GM19452 (cell line): ENCODE measurements around the gene CEP72.
A peak's percentile ranks its signal among the peaks of the same experiment; 100 is the strongest.
"Not testable (repeated sequence)": the region's sequence is repeated elsewhere in the genome, so short reads cannot be mapped to it uniquely, and the experiment has no call there.

Experiments
- ATAC-seq: cut with Tn5 transposase; IDR thresholded peaks from one replicate; pipeline ENCODE4 v1.9.1; 2021; ENCODE audit not compliant: unreplicated experiment

The CEP72 gene

DNA sequence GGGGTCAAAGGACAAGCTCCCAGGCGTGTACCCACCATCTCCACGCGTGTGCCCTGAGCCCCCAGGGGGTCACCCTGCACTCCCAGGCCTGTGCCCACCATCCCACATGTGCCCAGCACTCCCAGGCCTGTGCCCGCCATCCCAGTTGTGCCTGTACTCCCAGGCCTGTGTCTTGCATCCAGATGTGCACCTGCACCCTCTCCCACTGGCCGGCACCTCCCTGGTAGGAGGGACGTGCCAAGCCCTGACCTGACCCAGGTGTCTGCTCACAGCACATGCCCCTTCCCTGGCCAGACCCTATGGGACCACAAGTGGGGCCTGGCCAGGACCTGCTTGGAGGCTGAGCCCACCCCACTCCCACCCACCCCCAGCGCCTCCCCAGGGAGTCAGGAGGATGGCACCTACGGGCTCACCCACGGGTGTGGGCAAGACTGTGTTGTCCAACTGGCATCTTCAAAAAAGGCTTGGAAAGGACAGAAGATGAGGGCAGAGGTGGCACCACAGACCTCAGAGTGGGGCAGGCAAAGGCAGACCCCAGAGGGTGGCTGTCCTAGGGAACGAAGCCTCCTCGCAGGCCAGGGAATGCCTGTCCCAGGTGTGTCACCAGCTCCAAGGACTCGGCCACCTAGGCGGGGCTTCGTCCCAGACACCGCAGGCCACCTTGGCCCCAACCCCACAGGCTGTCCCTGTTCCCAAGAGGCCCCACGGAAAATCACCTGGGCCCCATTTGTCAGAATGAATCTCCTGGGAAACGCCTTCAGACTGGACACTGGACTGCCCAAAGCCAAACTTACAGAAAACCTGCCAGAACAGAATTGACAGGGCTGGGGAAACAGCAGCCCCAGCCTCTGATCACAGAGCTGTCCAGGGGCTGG, 69.4 kb downstream of the CEP72 start:
- not testable (repeated sequence) for ATAC-seq

DNA sequence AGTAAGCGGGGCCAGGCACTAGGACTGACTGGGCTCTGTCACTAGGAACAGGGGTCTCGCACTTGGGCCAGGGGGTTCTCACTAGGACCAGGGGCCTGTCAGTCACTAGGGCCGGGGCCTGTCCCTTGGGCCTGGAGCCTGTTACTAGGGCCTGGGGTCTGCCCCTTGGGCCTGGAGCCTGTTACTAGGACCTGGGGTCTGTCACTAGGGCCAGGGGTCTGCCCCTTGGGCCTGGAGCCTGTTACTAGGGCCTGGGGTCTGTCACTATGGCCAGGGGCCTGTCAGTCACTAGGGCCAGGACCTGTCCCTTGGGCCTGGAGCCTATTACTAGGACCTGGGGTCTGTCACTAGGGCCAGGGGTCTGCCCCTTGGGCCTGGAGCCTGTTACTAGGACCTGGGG, 70.1 kb downstream of the CEP72 start:
- ATAC-seq: not testable (repeated sequence)

DNA sequence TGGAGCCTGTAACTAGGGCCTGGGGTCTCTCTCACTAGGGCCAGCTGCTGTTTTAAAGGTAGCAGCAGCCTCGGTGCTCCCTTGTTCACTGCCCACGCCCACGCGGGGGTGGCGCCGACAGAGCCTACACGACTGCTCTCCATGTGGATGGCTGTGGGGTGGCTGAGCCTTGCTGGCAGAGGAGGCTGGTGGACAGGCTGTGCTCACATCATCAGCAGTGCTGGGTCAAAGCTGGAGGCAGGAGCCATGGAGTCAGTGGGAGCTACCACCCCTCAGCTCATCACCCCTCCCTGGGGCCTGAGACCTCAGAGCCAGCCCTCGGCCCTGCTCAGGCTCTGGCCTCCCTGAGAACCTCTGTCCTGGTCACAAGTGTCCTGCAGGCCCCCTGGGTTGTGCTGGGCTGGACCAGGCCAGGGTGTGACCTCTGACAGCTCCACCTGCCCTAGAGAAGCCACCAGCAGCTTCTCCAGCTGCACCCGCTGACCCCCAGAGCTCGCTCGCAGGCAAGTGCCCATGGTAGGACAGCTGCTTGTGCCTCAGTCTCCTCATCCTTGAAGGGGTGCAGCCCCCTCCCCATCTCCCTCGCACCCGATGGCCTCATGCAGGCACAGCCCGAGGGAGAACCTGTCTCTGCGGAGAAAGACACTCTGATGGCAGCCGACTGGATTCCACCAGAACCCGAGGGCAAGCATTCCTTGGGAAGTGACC, 70.7 kb downstream of the CEP72 start:
- ATAC-seq: not testable (repeated sequence)

DNA sequence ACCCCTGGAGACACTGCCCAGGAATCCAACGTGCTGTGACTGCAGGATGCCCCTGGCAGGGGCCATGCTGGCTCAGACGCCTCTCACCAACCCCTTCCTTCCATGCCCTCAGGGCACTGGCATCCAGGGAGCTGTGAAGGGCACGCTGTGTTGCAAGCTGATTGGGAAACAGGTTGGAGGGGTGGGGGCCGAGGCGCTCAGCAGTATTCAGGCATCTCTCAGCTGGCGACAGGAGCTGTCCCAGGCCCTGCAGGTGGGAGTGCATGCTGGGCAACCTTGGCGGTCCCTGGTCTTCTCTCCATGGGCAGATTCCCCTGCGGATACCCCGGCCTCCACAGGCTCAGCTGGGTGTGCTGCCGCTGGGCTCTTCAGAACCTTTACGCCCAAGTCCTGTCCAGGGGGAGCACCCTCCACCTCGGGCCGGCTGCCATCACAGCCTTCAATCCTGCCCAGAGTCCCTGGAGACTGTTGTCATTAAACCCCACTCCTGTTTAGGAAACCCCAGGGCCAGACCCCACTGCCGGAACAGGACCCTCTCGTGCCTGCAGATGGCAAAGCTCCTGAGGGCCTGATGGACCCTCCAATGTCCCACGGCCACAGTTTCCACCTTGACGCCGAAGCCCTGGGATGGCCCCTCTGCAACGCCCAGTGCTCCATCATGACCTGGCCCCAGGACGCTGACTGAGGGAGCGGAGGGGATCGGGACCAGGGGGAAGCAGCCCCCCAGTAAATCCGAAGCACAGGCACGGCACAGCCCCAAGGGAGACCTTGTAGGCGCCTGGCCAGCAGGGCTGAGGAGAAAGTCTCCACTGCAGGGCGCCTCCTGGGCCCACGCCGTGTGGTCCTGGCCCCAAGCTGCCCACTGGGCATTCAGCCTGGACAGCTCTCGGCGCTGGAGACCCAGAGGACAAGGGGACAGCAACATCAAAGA, 71.7 kb downstream of the CEP72 start:
- ATAC-seq: no peak

DNA sequence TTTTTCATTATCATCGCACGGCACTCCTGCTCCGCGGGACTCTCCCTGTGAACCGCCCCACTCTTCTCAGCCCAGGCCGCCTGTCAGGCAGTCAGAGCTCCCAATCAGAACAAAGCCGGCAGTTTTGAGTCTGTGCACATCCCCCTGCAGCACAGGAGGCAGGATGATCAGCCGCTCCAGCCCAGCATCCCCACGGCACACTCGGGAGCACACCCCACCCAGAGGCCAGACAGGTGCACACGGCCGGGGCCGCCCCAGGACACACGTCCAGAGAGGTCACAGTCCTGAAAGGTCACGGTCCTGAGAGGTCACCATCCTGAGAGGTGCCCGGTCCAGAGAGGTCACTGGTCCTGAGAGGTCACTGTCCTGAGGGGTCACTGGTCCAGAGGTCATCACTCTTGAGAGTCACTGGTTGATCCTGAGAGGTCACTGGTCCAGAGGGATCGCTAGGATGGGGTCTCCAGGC, 72.6 kb downstream of the CEP72 start:
- ATAC-seq: no peak

DNA sequence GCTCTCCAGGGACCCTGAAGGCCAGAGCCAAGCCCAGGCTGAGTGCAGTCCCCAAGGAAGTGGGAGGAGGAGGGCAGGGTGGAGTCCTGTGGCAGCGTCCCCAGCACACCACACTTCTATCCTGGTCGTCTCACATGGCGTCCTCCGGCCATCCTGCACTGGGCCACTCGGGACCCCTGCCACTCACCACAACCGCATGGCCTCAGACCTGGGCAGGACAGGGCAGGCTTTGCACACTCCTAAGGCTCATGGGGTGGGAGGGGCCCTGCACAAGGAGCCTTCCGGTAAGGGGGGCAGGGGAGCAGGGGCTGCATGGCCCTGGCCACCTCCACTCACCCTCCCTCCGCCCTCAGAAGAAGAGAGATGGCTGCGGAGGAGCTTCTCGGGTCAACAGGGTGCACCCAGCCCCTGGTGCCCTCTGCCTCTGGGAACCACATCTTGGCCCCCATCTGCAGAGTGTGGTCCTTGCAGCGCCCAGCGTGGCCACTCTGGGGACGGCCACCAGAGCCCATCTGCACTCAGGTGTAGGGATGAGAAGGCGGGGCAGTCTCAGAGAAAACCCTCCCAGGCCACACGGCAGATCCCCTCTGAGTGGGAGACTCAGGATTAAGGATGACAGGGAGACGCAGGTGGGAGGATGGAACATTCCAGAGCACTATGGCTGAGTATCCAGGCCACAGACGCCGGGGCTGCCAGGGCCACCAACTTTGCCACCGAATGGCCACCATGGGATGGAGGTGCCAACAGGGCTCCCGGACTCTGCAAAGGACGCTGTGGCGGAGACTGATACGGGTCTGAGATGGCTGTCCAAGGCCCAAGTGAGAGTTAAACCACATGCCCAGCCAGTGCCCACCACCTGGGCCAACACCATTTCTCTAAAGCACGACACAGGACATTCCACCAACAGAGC, 73.4 kb downstream of the CEP72 start:
- no peak for ATAC-seq

DNA sequence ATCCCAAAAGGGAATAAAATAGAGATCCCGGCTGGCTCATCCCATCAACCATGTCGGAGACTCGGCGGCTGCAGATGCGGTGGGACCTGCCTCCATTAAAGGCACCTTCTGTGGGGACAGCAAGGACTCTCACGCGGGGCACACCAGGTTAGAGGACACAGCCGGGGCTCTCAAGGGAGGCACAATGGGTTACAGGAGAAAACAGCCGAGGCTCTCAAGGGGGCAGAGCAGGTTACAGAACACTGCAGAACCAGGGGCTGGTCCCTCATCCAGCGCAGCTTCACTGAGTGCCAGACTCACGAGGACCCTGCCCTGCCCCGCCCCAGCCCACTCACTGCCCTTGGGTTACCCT, 74.0 kb downstream of the CEP72 start:
- not testable (repeated sequence) for ATAC-seq

DNA sequence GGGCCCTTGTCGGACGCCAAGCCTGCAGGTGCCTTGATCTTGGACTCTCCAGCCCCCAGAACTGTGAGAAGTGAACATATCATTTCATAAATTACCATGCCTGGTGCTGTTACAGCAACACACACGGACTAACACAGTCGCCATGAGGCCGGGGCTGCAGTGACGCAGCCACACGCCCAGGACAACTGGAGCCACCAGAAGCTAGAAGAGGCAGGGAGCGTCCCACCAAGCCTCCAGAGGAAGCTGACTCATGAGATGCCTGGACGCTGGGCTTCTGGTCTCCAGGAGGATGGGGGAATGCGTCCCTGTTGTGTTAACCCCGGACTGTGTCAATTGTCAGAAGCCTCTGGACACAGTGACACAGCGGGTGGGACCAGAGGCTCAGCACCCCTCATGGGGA, 74.8 kb downstream of the CEP72 start:
- not testable (repeated sequence) for ATAC-seq

DNA sequence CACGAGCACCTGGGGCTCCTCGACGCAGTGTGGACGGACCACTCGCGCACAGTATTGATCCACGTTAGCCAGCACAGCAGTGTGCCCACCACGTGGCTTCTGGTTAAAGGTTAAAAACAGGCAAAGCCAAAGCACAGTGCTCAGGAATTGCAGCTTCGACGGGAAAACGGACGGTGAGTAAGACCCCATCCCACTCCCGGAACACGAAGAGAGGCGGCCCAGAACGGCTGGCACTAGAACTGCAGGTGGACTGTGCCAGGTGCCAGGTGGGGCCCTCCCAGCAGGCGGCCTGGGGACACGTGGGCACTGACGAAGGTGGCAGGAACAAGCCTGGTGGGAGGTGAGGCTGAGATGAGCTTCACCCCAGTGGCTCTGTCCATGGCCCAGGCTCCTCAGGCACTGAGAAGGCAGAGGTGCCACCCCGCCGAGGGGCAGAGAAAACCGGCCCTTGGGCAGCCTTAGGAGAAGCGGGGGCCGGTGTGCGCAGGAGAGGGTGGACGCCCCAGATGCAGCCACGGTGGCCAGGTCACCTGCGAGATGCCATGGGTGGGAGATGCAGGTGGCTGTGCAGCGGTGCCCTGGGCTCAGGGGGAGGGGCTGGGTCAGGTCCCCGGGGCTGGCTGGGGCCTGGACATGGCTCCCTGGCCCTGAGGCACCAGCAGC, 76.3 kb downstream of the CEP72 start:
- not testable (repeated sequence) for ATAC-seq

DNA sequence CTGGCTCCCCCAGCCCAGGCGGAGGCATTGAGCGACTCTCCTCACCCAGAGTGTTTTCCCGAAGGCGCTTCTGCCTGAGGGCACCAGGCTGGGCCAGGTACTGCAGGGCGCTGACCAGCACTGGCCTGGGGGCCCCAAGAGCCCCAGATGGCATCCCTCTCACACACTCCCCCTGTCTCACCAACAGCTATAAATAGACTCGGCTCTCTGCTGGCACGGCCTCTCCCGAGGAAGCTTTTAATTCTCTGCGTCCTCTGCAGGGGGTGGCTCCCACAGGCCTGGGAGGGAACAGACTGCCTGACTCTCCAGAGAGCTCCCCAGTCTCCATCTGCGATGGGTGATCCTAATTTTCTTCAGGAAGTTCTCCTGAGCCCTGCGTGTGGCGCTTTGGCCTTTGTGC, 78.2 kb downstream of the CEP72 start:
- not testable (repeated sequence) for ATAC-seq

DNA sequence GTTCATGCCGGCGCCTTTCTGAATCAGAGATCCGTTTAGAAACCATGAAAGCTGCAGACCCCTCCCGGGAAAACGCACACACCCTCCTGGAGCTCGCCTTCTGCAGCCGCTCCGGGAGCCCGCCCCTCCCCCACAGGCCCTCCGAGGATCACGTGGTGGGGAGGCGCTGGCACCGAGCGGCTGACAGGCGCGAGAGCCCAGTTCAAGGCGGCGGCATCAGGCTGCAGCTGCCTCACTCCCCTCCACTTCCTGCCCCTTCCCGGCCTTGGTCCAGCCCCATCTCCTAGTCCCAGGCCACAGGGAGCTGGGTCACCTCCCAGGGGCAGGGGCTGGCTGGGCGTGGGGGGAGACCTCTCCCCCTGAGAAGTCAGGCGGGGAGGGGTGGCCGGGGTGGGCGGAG, 78.9 kb downstream of the CEP72 start:
- not testable (repeated sequence) for ATAC-seq

DNA sequence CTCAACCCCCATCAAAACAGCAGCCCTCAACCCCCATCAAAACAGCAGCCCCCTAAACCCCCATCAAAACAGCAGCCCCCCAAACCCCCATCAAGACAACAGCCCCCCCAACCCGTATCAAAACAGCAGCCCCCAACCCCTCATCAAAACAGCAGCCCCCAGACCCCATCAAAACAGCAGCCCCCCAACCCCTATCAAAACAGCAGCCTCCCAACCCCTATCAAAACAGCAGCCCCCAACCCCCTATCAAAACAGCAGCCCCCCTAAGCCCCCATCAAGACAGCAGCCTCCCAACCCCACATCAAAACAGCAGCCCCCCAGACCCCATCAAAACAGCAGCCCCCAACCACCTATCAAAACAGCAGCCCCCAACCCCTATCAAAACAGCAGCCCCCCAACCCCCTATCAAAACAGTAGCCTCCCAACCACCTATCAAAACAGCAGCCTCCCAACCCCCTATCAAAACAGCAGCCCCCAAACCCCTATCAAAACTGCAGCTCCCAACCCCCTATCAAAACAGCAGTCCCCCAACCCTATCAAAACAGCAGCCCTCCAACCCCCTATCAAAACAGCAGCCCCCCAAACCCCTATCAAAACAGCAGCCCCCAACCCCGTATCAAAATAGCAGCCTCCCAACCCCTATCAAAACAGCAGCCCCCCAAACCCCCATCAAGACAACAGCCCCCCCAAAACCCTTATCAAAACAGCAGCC, 79.8 kb downstream of the CEP72 start:
- no peak for ATAC-seq

DNA sequence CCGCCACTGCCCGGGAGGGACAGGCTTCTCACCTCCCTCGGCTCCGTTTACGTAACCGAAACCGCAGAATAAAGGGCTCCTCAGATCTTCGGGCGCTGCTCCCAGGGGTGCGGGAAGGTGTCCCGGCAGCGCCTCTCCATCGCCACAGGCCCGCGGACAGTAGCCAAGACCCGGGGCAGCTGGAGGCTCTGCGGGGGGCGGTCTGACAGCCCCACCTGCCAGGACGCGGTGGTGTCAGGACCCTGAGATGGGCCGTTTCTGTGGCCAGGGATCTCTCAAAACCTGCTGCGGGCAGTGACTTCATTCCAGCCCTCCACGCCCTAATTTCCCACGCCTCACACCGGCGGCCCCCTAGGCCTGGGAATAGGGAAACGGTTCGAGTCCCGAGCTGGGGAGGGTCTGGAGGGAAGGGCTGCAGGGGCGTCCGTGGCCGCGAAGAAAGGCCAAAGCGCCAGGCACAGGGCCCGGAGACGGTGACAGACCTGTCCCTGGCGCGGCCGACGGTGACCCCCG, 80.4 kb downstream of the CEP72 start:
- ATAC-seq: peak; percentile 13

DNA sequence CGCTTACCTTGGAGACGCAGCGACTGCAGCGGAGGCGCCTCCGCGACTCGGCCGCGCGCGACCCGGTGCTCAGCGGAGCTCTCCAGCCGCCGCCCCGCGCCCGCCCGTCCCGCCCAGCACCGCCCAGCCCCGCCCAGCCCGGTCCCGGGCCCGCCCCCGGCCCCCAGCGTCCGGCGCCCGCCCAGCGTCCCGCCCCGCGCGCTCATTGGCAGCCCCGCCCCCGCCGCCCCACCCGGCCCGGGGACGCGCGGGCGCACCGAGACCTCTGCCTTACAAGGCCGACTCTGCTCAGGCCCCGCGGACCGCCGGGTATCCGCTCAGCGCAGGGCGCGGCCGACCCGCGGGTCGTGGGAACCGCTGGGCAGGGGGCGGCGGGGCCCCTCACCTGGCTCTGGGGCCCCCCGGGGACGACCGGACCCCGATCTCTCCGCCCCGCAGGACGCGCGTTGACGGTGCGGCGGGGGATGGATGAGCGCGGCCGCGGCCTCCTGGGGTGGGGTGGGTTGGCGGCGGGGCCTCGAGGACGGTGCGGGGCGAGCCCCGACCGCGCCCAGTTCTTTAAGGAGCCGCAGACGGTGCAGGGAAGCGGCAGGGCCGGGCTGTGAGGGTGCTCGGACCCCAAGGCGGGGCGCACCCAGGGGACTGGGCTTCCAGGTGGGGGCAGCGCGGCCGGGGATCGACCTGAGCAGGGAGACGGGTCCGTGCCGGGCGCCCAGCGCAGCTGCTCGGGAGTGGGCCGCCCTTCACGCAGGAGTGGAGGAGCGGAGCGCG, 81.3 kb downstream of the CEP72 start, which contains the start of gene TPPP:
TPPP (minus strand) TSS at position 82 of the 771 bp plus-strand sequence. CDS start 15,292 bp downstream, outside the sequence.
- ATAC-seq: peak; percentile 78

DNA sequence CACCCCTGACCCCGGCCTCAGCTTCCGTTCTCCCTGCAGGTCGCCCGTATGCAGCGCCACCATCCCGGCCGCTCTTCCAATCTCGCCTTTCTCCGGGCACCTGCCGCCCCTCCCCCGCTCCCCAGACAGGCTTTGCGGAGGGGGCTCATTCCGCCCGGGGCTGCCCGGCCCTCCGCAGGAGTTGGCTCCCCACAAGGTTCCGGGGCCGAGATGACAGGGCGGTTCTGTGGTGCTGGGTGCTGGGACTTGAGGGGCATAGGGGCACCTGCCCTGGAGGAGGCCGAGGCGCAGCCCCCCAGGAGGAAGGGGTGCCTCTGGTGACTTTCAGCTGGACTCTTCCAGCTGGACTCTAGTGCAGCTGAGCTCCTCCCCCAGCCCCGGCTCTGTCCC, 81.9 kb downstream of the CEP72 start:
- ATAC-seq: not testable (repeated sequence)

DNA sequence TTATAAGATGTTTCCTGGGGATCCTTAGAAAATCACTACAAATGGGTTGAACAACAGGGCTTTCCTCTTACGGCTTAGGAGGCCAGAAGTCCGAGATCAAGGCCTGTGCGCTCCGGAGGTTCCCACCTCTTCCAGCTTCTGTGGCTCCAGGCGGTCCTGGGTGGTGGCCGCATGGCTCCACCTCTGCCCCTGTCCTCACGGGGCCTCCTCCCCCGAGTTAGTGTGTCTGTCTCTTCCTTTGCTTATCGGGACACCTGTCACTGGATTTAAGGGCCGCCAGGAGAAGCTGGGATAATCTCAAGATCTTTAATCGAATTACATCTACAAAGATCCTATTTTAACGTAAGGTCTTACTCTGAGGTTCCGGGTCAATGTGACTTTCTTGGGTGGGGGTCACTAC, 83.3 kb downstream of the CEP72 start:
- not testable (repeated sequence) for ATAC-seq

DNA sequence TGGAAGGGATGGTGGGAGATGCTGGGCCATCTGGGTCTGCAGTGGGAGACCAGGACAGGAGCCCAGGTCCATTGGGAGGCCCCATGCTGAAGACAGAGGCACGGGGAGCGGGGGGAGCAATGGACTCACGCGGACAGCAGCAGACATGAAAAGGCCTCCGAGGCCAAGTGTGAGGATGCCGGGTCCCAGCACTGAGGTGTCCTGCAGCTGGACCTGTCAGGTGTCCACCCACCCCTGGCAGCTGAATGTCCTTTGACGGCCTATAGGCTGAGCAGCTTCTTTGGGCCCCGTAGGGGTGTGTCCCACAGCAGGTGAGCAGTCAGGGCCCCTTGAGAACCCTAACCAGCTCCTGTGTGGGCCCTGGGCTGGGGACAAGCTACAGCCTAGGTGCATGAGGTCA, 84.1 kb downstream of the CEP72 start:
- ATAC-seq: not testable (repeated sequence)
